A673 (cell line): ENCODE data around the gene ENTR1. TPM values are rescaled to one million over a fixed set of nuclear protein-coding genes. Genes with fewer than 3 reads are reported as not detected.
A peak's percentile ranks its signal among the peaks of the same experiment; 100 is the strongest.

Experiments used
- BruUV-seq: library from RNA; stranded (reverse); fragments of 400-500 nt; replicated peaks from 2 replicates; lab custom pipeline; 2021; lab: Mats Ljungman, UMichigan
- CTCF ChIA-PET: fragments of 300-600 bp; sonication (Branson Sonifier 250); formaldehyde crosslinking; loops from one replicate; lab custom pipeline; 2022; ENCODE audit warnings: antibody characterized with exemption; lab: Charles Lee
- POLR2A ChIA-PET: fragments of 300-600 bp; sonication (Branson Sonifier 250); formaldehyde crosslinking; loops from one replicate; lab custom pipeline; 2022; ENCODE audit warnings: antibody characterized with exemption; ENCODE audit not compliant: low non-redundant PET; lab: Charles Lee
- DNase-seq: peaks from one replicate; pipeline ENCODE4 v3.0.0-alpha.2; 2015; ENCODE audit warnings: low spot score
- H3K27ac ChIP-seq: fragments of 200-600 bp; sonication (generic); 2 replicates; pipeline ENCODE4 v1.5.1; 2016; ENCODE audit warnings: mixed run types, low read depth, mild to moderate bottlenecking, mixed read lengths, antibody characterized with exemption, low read length; ENCODE audit not compliant: poor library complexity, severe bottlenecking
- H3K27me3 ChIP-seq: fragments of 200-600 bp; sonication (generic); replicated peaks from 2 replicates; pipeline ENCODE4 v1.6.1; 2017; ENCODE audit warnings: mixed run types, low read depth, mild to moderate bottlenecking, mixed read lengths, antibody characterized with exemption, low read length; ENCODE audit not compliant: insufficient read depth, poor library complexity
- H3K36me3 ChIP-seq: fragments of 200-600 bp; sonication (generic); 2 replicates; pipeline ENCODE4 v1.6.1; 2016; ENCODE audit warnings: mixed run types, mild to moderate bottlenecking, mixed read lengths, antibody characterized with exemption, low read length; ENCODE audit not compliant: insufficient read depth, poor library complexity, severe bottlenecking
- H3K4me1 ChIP-seq: fragments of 200-600 bp; sonication (generic); 2 replicates; pipeline ENCODE4 v1.6.1; 2017; ENCODE audit warnings: mixed run types, mild to moderate bottlenecking, mixed read lengths, antibody characterized with exemption, low read length; ENCODE audit not compliant: insufficient read depth, poor library complexity, severe bottlenecking
- H3K4me3 ChIP-seq: fragments of 200-600 bp; sonication (generic); 2 replicates; pipeline ENCODE4 v1.5.1; 2016; ENCODE audit warnings: low read depth, mixed run types, mild to moderate bottlenecking, mixed read lengths, low read length; ENCODE audit not compliant: poor library complexity, severe bottlenecking
- H3K9me3 ChIP-seq: fragments of 200-600 bp; sonication (generic); 2 replicates; pipeline ENCODE4 v1.6.1; 2016; ENCODE audit warnings: mixed run types, low read depth, mild to moderate bottlenecking, mixed read lengths, antibody characterized with exemption, low read length; ENCODE audit not compliant: poor library complexity, severe bottlenecking
- EZH2 ChIP-seq: fragments of 200-600 bp; sonication (generic); IDR thresholded peaks from 2 replicates; pipeline ENCODE4 v1.6.1; 2017; ENCODE audit warnings: borderline replicate concordance, low read depth, mild to moderate bottlenecking, mixed read lengths, antibody characterized with exemption, low read length; ENCODE audit not compliant: poor library complexity, severe bottlenecking
- intact Hi-C: fragments of 100-400 bp; cut with micrococcal nuclease; formaldehyde crosslinking; loops from one replicate; pipeline ENCODE4 v1.10.0; 2022; ENCODE audit not compliant: unreplicated experiment
- total RNA-seq: library from RNA; stranded (reverse); gene quantifications from 2 replicates; pipeline ENCODE4 v1.2.3, GENCODE V29; 2021
- TF ChIP-seq, protein P1 (sequence below): fragments of 300-800, 200-600 bp; sonication (generic); conservative IDR thresholded peaks from 2 replicates; pipeline ENCODE4 v1.5.1; 2017; ENCODE audit warnings: low read depth, mild to moderate bottlenecking, antibody characterized with exemption, low read length, moderate library complexity, mixed read lengths

Gene ENTR1
- total RNA-seq, 1 experiment from 2014 or later = 146 TPM

DNA sequence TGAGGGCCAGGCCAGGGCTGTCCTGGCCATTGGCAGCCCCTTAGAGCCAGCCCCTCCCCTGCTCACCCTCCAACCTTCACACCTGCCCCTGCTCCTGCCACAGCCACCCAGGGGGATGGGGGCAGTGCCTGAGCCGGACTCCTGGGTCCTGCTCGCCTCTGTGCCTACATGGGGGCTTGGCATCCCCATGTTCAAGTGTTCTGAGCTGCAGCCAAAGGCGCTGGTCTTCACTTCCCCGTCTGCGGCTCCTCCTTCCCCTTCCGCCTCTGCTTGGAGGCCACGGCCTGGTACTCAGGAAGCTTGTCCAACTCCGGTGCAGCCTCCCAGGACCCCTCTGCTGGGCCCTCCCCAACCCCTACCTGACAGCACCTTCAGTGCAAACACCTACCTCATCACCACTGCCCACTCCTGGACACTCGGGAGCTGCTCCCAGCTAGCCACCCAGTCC is 44.6 kb downstream of the ENTR1 start:
- ChIA-PET POLR2A (interaction anchor here (0.5 kb wide), 1 partner anchor 286 kb away, joined by 12 read pairs; no protein-coding TSS in a partner anchor), CTCF (no interaction called here)
- intact Hi-C loops = no loop called here
- Histone ChIP-seq H3K9me3 (no peaks in the 10 kb centered on the region), H3K4me3 (no peak overlapping the region), H3K4me1 (peaks cover 5% of the 10 kb centered on the region), H3K27me3 (no peaks in the 10 kb centered on the region), H3K36me3 (no peaks in the 10 kb centered on the region), H3K27ac (no peak overlapping the region)
- no peak for DNase-seq
- TF ChIP-seq EZH2 = no peak
- TF ChIP-seq, protein P1, sequence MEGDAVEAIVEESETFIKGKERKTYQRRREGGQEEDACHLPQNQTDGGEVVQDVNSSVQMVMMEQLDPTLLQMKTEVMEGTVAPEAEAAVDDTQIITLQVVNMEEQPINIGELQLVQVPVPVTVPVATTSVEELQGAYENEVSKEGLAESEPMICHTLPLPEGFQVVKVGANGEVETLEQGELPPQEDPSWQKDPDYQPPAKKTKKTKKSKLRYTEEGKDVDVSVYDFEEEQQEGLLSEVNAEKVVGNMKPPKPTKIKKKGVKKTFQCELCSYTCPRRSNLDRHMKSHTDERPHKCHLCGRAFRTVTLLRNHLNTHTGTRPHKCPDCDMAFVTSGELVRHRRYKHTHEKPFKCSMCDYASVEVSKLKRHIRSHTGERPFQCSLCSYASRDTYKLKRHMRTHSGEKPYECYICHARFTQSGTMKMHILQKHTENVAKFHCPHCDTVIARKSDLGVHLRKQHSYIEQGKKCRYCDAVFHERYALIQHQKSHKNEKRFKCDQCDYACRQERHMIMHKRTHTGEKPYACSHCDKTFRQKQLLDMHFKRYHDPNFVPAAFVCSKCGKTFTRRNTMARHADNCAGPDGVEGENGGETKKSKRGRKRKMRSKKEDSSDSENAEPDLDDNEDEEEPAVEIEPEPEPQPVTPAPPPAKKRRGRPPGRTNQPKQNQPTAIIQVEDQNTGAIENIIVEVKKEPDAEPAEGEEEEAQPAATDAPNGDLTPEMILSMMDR = no peak
- BruUV-seq = no TSS peak

DNA sequence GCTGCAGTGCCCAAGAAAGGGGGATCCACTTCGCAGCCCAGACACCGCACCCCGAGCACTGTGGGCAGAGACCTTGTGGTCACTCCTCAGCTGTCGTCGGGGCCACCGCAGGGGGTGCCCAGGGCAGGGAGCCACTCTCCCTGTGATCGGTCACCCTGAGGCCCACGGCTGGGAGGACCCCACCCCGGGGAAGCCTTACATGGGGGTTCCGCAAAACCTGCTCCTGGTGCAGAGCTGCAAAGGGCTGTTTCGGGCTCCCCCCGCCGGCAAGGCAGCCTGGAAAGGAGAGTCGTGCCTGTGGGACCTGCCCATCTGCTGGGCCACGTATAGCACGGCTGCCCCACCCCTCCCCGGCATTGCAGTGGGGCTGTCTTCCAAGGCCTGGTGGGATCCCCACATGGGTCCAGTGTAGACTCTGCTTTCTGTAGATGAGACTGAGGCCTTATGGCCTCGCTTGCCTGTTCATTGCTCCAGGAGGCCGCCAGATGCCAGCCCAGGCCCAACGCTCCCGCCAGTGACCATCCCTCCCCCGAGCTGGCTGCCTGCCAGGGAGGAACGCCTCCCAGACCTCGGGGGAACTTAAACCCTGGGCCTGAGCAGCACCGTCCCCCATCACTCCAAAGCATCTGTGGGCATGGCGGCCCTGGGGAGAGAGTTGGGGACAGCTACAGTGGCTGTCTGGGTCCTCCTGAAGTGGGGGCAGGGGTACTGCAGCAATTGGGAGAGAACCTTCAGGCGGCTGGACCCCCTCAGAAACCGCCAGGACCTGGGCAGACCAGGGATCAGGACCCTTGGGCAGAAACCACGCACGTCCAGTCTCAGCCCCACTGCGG is 45.3 kb downstream of the ENTR1 start:
- no peak for DNase-seq
- Histone ChIP-seq H3K36me3 (no peaks in the 10 kb centered on the region), H3K4me3 (no peak overlapping the region), H3K9me3 (no peaks in the 10 kb centered on the region), H3K4me1 (peaks cover 5% of the 10 kb centered on the region), H3K27ac (no peak overlapping the region), H3K27me3 (no peaks in the 10 kb centered on the region)
- no TSS peak for BruUV-seq
- intact Hi-C loops = no loop called here
- POLR2A ChIA-PET = no interaction called here
- TF ChIP-seq, protein P1 = no peak
- no peak for TF ChIP-seq EZH2
- CTCF ChIA-PET = no interaction called here

DNA sequence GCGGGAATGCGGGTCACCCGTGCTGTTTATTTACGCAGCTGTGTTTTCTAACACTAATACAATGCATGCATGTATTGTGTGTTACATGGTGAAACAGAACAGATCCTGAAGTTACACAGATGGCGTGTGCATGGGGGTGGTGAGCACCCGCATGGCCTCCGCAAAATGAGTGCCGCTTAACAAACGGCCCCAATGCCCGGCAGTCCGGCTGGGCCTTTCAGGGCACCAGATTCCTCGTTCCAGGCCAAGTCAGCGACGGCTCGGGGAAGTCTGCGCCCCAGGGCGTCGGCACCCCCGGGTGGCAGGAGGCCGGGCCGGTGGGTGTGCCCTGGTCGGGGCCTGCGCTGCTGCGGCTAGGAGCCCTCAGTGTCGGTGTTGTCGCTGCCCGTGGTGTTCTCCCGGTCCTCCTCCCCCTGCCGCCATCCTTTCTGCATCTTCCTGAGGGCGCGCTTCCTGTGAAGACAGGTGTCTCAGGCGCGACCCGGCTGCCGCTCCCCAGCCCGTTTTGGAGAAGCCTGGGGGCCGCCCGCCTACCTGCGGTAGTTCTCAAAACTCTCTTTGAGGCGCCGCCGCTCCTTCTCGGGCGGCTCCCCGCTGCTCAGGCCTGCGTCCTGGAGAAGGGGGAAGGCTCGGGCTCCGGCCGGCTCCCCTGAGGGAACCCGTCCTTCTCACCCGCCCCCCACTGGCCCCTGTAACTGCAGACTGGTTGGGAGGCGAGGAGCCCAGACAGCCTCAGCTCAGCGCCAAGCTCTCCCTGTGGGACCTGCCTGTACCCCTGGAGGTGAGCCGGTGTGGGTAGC is 46.3 kb downstream of the ENTR1 start:
- H3K36me3 ChIP-seq = no peaks in the 10 kb centered on the region
- H3K9me3 ChIP-seq = no peaks in the 10 kb centered on the region
- ChIA-PET CTCF (interaction anchor here (1.3 kb wide), 1 partner anchor 52 kb away, joined by 3 read pairs; no protein-coding TSS in a partner anchor), POLR2A (no interaction called here)
- no peak for DNase-seq
- intact Hi-C loops = no loop called here
- H3K27ac ChIP-seq = no peak overlapping the region
- H3K4me3 ChIP-seq = peak overlapping the region; percentile 97
- no peak for TF ChIP-seq EZH2
- TF ChIP-seq, protein P1 = no peak
- no peaks in the 10 kb centered on the region for H3K27me3 ChIP-seq
- H3K4me1 ChIP-seq = peaks cover 5% of the 10 kb centered on the region
- TSS peak; percentile 44 for BruUV-seq
